OCI-LY1 (cell line): ENCODE results near the gene C2orf78.

Source experiments
- H2AFZ ChIP-seq: fragments of 200-600 bp; sonication (generic), shearing (Covaris generic); 2 replicates; pipeline ENCODE4 v1.6.0; 2014; ENCODE audit warnings: antibody characterized with exemption, mild to moderate bottlenecking, low read length
- H3F3A ChIP-seq: fragments of 200-600 bp; sonication (generic), shearing (Covaris generic); 2 replicates; pipeline ENCODE4 v1.6.0; 2014; ENCODE audit warnings: mild to moderate bottlenecking, antibody characterized with exemption, low read length, moderate library complexity; ENCODE audit not compliant: insufficient read depth
- H3K27ac ChIP-seq: fragments of 200-600 bp; sonication (generic); 2 replicates; pipeline ENCODE4 v1.5.1; 2014; ENCODE audit warnings: low read length, mixed run types, mild to moderate bottlenecking, low read depth; ENCODE audit not compliant: poor library complexity, severe bottlenecking
- H3K27me3 ChIP-seq: fragments of 200-600 bp; sonication (generic); 2 replicates; pipeline ENCODE4 v1.6.0; 2014; ENCODE audit warnings: antibody characterized with exemption, mild to moderate bottlenecking, low read length, moderate library complexity; ENCODE audit not compliant: insufficient read depth
- H3K36me3 ChIP-seq: fragments of 200-600 bp; sonication (generic); 2 replicates; pipeline ENCODE4 v1.6.1; 2014; ENCODE audit warnings: mild to moderate bottlenecking, antibody characterized with exemption, low read length, moderate library complexity, mixed read lengths; ENCODE audit not compliant: insufficient read depth
- H3K4me1 ChIP-seq: fragments of 200-600 bp; sonication (generic); 2 replicates; pipeline ENCODE4 v1.5.1; 2014; ENCODE audit warnings: mild to moderate bottlenecking, low read length, moderate library complexity; ENCODE audit not compliant: insufficient read depth, severe bottlenecking
- H3K4me2 ChIP-seq: fragments of 200-600 bp; sonication (generic), shearing (Covaris generic); 2 replicates; pipeline ENCODE4 v1.6.1; 2014; ENCODE audit warnings: low read length
- H3K4me3 ChIP-seq: fragments of 200-600 bp; sonication (generic); 2 replicates; pipeline ENCODE4 v1.5.1; 2014; ENCODE audit warnings: low read length, low read depth, mild to moderate bottlenecking, mixed read lengths; ENCODE audit not compliant: poor library complexity, severe bottlenecking
- H3K79me2 ChIP-seq: fragments of 200-600 bp; shearing (Covaris generic); 2 replicates; pipeline ENCODE4 v1.6.1; 2016; ENCODE audit warnings: mixed run types, low read length, mixed read lengths; ENCODE audit not compliant: insufficient read depth
- H3K9ac ChIP-seq: fragments of 200-600 bp; sonication (generic), shearing (Covaris generic); 2 replicates; pipeline ENCODE4 v1.6.1; 2014; ENCODE audit warnings: mild to moderate bottlenecking, low read length, mixed read lengths
- H3K9me2 ChIP-seq: fragments of 200-600 bp; sonication (generic), shearing (Covaris generic); 2 replicates; pipeline ENCODE4 v1.6.1; 2014; ENCODE audit warnings: low read depth, mild to moderate bottlenecking, low read length, mixed read lengths
- H3K9me3 ChIP-seq: fragments of 200-600 bp; shearing (Covaris generic); 2 replicates; pipeline ENCODE4 v1.6.1; 2014; ENCODE audit warnings: low read length, mixed read lengths
- H4K20me1 ChIP-seq: fragments of 200-600 bp; sonication (generic), shearing (Covaris generic); 2 replicates; pipeline ENCODE4 v1.6.0; 2016; ENCODE audit warnings: mild to moderate bottlenecking, low read length; ENCODE audit not compliant: insufficient read depth
- EZH2 ChIP-seq: fragments of 200-600 bp; sonication (generic), shearing (Covaris generic); IDR thresholded peaks from 2 replicates; pipeline ENCODE4 v1.8.0; 2017; ENCODE audit warnings: borderline replicate concordance, mixed run types, mild to moderate bottlenecking, antibody characterized with exemption, low read length, moderate library complexity, mixed read lengths
- TF ChIP-seq, protein P1 (sequence below): fragments of 200-600 bp; sonication (generic), shearing (Covaris generic); IDR thresholded peaks from 2 replicates; pipeline ENCODE4 v1.5.1; 2017; ENCODE audit warnings: mild to moderate bottlenecking, antibody characterized with exemption, low read length, moderate library complexity, mixed read lengths

Gene C2orf78

GRCh38 chr2:73855526-73855925 is 71.5 kb downstream of the C2orf78 start:
- no peak overlapping the region for H3K4me3 ChIP-seq
- H3F3A ChIP-seq: no peaks in the 10 kb centered on the region
- H3K27ac ChIP-seq: no peak overlapping the region
- no peaks in the 10 kb centered on the region for H3K79me2 ChIP-seq
- H4K20me1 ChIP-seq: no peaks in the 10 kb centered on the region
- no peaks in the 10 kb centered on the region for H3K27me3 ChIP-seq
- no peak for TF ChIP-seq EZH2
- TF ChIP-seq, protein P1, sequence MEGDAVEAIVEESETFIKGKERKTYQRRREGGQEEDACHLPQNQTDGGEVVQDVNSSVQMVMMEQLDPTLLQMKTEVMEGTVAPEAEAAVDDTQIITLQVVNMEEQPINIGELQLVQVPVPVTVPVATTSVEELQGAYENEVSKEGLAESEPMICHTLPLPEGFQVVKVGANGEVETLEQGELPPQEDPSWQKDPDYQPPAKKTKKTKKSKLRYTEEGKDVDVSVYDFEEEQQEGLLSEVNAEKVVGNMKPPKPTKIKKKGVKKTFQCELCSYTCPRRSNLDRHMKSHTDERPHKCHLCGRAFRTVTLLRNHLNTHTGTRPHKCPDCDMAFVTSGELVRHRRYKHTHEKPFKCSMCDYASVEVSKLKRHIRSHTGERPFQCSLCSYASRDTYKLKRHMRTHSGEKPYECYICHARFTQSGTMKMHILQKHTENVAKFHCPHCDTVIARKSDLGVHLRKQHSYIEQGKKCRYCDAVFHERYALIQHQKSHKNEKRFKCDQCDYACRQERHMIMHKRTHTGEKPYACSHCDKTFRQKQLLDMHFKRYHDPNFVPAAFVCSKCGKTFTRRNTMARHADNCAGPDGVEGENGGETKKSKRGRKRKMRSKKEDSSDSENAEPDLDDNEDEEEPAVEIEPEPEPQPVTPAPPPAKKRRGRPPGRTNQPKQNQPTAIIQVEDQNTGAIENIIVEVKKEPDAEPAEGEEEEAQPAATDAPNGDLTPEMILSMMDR: no peak
- H3K9me3 ChIP-seq: no peaks in the 10 kb centered on the region
- H3K4me2 ChIP-seq: no peak overlapping the region
- H3K9me2 ChIP-seq: no peaks in the 10 kb centered on the region
- no peak overlapping the region for H3K9ac ChIP-seq
- peaks cover 68% of the 10 kb centered on the region for H3K36me3 ChIP-seq
- peaks cover 3% of the 10 kb centered on the region for H3K4me1 ChIP-seq
- no peak overlapping the region for H2AFZ ChIP-seq

DNA sequence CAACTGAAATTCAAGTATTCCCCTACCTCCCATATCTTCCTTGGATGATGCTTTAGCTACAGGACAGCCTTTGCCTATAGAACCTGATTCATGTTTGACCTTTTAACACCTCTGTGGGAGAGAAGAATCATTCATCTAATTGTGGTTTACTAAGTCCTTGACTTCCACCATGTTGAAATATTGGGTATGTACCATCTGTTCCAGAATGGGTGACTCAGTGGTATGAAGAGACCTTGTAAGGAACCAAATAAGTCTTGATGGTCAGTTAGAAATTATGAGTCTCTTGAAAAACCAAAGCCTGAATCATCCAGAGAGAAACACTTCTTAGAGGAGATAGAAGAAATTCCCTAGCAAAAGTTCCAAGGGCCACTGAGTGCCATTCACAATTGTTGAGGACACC is 72.2 kb downstream of the C2orf78 start:
- no peak for TF ChIP-seq EZH2
- TF ChIP-seq, protein P1: no peak
- no peak overlapping the region for H3K4me2 ChIP-seq
- H4K20me1 ChIP-seq: no peaks in the 10 kb centered on the region
- peaks cover 67% of the 10 kb centered on the region for H3K36me3 ChIP-seq
- H3F3A ChIP-seq: no peaks in the 10 kb centered on the region
- no peaks in the 10 kb centered on the region for H3K79me2 ChIP-seq
- peaks cover 3% of the 10 kb centered on the region for H3K4me1 ChIP-seq
- no peak overlapping the region for H3K4me3 ChIP-seq
- H3K27me3 ChIP-seq: no peaks in the 10 kb centered on the region
- no peak overlapping the region for H2AFZ ChIP-seq
- no peaks in the 10 kb centered on the region for H3K9me2 ChIP-seq
- H3K9me3 ChIP-seq: no peaks in the 10 kb centered on the region
- H3K27ac ChIP-seq: no peak overlapping the region
- no peak overlapping the region for H3K9ac ChIP-seq

- Histone ChIP-seq H3K36me3 (peaks cover 63% of the 10 kb centered on the region), H2AFZ (no peak overlapping the region), H4K20me1 (no peaks in the 10 kb centered on the region), H3K9ac (no peak overlapping the region), H3K4me3 (no peak overlapping the region), H3K9me2 (no peaks in the 10 kb centered on the region), H3K79me2 (no peaks in the 10 kb centered on the region), H3K27ac (no peak overlapping the region), H3F3A (no peaks in the 10 kb centered on the region), H3K4me1 (peaks cover 3% of the 10 kb centered on the region), H3K27me3 (no peaks in the 10 kb centered on the region), H3K9me3 (no peaks in the 10 kb centered on the region), H3K4me2 (no peak overlapping the region)
- TF ChIP-seq EZH2: no peak
- TF ChIP-seq, protein P1: no peak
These were observed 76.0 kb downstream of the C2orf78 start for GRCh38 chr2:73859721-73860586.
